Stomach (tissue), 4 donors: ENCODE measurements around the gene CPNE6.

Experiments used
- POLR2A ChIP-seq, 4 donors: fragments of 450-650 bp; IDR thresholded peaks; one replicate each; pipeline ENCODE4 v1.6.1; 2016; ENCODE audit warnings: antibody characterized with exemption in 4 of 4, control low read depth in 2 of 4, mild to moderate bottlenecking in 1 of 4, moderate library complexity in 1 of 4
- TF ChIP-seq, protein P1 (sequence below), 7 experiments: fragments of 450-650 bp in 4 of 7; fragments of 200-600 bp in 3 of 7; sonication (generic) in 3 of 7; IDR thresholded peaks; one replicate each; pipeline ENCODE4 v1.5.1; 2016 to 2019; ENCODE audit warnings: antibody characterized with exemption in 7 of 7, control low read depth in 2 of 7, mild to moderate bottlenecking in 1 of 7

DNA sequence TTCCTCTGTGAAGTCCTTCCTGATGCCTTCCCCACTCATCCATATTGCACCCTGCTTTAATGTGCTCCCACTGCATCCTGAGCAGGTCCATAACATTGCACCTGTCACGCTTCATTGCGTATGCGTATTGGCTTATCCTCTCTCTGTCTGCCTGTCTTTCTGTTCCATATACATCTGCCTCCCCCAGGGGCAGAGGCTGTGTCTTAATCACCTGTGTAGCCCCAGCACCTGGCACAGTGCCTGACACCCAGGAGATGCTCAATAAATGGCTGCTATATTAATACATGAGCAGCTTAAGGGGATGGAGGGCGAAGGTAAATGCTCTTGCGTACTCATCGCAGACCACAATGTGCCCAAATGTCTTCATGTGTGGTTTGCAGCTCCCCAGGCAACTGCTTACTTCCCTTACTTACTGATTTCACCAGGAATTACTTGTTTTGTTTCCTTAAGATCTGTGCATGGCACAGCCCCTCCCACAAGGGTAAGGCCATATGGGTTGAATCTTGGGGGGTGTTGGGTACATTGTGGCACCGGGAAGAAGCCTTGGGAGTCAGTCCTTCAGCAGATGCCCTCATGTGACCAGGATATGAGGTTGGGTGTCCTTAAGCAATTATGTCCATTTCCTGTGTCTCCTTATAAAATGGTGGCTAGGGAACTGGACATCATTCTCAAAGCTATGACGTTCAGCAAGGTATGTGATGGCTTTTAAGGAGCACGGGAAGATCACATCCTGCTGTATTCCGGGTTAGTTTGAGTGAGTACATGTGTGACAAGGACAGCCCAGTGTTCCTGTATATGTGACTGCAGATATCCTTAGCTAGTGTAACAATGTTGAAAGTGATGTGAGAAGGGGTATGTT, 848 bp upstream of the CPNE6 start:
- no peak for TF ChIP-seq POLR2A (IDR thresholded peaks at IDR 0.05)
- TF ChIP-seq, protein P1, sequence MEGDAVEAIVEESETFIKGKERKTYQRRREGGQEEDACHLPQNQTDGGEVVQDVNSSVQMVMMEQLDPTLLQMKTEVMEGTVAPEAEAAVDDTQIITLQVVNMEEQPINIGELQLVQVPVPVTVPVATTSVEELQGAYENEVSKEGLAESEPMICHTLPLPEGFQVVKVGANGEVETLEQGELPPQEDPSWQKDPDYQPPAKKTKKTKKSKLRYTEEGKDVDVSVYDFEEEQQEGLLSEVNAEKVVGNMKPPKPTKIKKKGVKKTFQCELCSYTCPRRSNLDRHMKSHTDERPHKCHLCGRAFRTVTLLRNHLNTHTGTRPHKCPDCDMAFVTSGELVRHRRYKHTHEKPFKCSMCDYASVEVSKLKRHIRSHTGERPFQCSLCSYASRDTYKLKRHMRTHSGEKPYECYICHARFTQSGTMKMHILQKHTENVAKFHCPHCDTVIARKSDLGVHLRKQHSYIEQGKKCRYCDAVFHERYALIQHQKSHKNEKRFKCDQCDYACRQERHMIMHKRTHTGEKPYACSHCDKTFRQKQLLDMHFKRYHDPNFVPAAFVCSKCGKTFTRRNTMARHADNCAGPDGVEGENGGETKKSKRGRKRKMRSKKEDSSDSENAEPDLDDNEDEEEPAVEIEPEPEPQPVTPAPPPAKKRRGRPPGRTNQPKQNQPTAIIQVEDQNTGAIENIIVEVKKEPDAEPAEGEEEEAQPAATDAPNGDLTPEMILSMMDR (IDR thresholded peaks at IDR 0.05): no peak
